AG09309 (cell line): Measurements from ENCODE around the gene KLHL1.

Source experiments
- DNase-seq: peaks from one replicate; pipeline ENCODE4 v3.0.0-alpha.2; 2010; ENCODE audit warnings: low read depth
- H3K4me3 ChIP-seq: 2 replicates; pipeline ENCODE4 v1.5.1; 2011; ENCODE audit warnings: mild to moderate bottlenecking, low read depth, low read length, moderate library complexity; ENCODE audit not compliant: control insufficient read depth
- TF ChIP-seq, protein P1 (sequence below): IDR thresholded peaks from 2 replicates; pipeline ENCODE4 v1.5.1; 2011; ENCODE audit warnings: mild to moderate bottlenecking, low read depth, low read length, inconsistent platforms; ENCODE audit not compliant: insufficient read depth, control insufficient read depth; ENCODE audit errors: missing control alignments

The KLHL1 gene

DNA sequence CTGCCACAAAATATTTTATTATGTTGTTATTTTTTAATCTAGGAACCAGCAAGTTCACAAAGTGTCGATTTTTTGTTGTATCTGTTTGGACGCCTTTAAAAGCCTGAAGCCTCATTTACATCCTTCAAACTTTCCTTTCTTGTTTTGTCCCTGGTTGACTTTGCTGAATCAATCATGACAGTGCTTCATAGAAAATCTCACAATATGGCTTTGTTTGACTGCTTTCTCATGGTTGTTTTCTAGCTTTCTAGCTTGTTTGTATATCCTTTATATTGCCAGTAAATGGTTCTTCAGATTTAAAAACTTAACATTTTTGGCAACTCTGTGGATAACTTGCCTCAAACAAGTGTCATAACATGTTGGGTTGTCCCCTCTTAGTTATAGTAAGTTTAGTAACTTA is 84.7 kb downstream of the KLHL1 start:
- no peak for DNase-seq
- TF ChIP-seq, protein P1, sequence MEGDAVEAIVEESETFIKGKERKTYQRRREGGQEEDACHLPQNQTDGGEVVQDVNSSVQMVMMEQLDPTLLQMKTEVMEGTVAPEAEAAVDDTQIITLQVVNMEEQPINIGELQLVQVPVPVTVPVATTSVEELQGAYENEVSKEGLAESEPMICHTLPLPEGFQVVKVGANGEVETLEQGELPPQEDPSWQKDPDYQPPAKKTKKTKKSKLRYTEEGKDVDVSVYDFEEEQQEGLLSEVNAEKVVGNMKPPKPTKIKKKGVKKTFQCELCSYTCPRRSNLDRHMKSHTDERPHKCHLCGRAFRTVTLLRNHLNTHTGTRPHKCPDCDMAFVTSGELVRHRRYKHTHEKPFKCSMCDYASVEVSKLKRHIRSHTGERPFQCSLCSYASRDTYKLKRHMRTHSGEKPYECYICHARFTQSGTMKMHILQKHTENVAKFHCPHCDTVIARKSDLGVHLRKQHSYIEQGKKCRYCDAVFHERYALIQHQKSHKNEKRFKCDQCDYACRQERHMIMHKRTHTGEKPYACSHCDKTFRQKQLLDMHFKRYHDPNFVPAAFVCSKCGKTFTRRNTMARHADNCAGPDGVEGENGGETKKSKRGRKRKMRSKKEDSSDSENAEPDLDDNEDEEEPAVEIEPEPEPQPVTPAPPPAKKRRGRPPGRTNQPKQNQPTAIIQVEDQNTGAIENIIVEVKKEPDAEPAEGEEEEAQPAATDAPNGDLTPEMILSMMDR: no peak
- no peak overlapping the region for H3K4me3 ChIP-seq

DNA sequence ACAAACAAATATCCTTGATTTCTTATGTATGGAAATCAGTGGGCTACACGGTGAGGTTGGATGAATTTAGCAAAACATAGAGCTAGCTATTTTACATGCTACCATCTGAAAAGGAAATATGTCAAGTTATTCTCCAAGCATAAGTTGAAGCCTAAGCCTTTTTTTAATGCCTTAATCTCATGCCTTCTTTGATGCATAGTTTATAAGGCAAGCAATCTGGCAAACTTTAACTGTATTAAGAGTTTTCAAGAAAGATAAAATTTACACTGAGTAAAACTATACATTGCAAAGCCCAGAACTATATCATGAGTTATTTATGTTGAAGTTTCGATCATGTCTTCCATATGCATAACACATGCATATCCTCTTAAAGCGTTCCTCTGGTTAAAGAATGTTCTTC is 85.6 kb downstream of the KLHL1 start:
- TF ChIP-seq, protein P1: no peak
- H3K4me3 ChIP-seq: no peak overlapping the region
- no peak for DNase-seq

DNA sequence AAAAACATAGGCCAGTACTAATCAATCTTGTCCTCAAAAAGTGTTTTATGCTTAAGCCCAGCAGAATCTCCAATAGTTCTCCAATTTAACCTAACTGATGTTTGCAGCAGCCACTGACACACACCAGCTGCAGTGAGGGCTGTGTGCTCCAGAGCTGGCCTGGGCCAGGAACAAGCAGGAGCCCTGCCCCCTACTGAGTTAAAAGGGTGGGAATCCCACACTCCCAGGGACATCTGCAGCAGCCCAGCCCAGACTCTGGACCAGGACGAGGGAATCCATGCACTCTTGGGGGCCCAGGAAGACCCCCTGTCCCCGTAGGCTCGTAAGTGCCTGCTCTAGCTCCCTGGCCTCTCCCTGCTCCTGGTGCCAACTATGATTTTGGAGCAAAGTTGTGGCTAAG is 92.1 kb downstream of the KLHL1 start:
- DNase-seq: no peak
- TF ChIP-seq, protein P1: no peak
- no peak overlapping the region for H3K4me3 ChIP-seq

DNA sequence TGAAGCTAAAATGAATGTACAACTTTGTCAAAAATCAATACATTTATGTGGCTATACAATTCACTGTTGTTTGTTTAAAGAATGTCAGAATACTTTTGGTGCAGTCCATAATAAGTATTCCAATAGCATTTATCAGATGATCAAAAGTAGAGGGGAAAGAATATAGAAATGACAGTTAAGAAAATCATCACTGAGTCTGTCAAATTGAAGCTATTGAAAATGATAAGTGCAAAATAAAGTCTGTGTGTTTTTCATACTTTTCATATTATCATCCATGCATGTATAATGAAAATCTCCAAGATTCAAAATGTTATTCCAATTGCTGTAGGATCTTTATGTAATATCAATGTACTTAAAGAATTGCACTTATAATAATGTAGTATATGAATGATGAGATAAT is 93.9 kb downstream of the KLHL1 start:
- DNase-seq: no peak
- TF ChIP-seq, protein P1: no peak

DNA sequence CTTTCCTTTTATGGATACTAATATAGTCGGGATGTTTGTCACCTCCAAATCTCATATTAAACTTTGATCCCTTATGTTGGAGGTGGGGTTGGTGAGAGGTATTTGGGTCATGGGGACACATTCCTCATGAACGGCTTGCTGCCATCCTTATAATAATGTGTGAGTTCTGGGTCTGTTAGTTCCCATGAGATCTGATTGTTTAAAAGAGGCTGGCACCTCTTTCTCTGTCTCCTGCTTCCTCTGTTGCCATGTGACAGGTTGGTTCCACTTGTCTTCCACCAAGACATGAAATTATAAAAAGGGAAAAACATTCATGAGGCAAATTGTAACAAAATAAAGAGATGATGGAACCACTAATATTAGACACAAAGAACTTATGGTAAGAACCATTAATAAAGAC is 108.4 kb downstream of the KLHL1 start:
- TF ChIP-seq, protein P1: no peak
- DNase-seq: no peak
- no peak overlapping the region for H3K4me3 ChIP-seq

More for the DNA sequence above, 93.9 kb downstream of the KLHL1 start:
- H3K4me3 ChIP-seq: no peak overlapping the region

DNA sequence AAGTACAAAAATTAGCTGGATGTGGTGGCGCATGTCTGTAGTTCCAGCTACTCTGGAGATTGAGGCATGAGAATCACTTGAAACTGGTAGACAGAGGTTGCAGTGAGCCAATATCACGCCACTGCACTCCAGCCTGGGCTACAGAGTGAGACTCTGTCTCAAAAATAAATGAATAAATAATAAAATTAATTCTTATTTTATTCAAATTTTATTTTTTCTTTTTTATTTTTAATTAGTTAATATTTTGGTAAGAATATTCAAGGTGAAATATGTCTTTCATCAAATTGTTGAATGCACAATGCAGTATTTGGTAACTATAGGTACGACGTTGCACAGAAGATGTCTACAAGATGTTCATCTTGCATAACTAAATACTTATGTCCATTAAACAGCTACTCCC is 111.2 kb downstream of the KLHL1 start:
- DNase-seq: no peak
- H3K4me3 ChIP-seq: no peak overlapping the region
- TF ChIP-seq, protein P1: no peak

DNA sequence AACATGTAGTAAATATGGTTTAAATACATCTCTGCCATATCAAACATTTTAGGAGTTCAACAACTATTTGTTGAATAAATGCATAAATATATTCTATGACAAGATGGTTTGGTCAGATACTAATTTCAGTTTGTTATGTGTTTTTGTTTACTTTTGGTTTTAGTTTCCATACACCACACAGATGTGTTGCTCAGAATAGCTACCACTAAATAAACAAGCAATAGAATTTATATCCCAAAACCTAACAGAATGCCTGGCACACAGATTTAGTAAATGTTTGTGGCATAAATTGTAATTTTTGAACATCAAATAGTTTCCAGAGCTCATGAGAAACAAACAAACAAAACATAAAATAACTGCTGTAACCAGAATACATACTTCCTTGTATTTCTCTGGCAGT is 127.5 kb downstream of the KLHL1 start:
- no peak overlapping the region for H3K4me3 ChIP-seq
- TF ChIP-seq, protein P1: no peak
- no peak for DNase-seq
